IPS-18a (cell line): ENCODE results near the gene CCS.
"Not testable (repeated sequence)": the region's sequence is repeated elsewhere in the genome, so short reads cannot be mapped to it uniquely, and the experiment has no call there.

Source experiments
- H3K27ac ChIP-seq: one replicate; pipeline ENCODE4 v1.5.1; 2013; ENCODE audit warnings: low read length
- H3K27me3 ChIP-seq: one replicate; pipeline ENCODE4 v1.6.1; 2013; ENCODE audit warnings: mild to moderate bottlenecking, low read length; ENCODE audit not compliant: control insufficient read depth, insufficient read depth
- H3K36me3 ChIP-seq: one replicate; pipeline ENCODE4 v1.6.1; 2013; ENCODE audit warnings: low read depth, low read length; ENCODE audit not compliant: control insufficient read depth
- H3K4me1 ChIP-seq: one replicate; pipeline ENCODE4 v1.6.1; 2013; ENCODE audit warnings: low read depth, low read length; ENCODE audit not compliant: control insufficient read depth
- H3K4me3 ChIP-seq: one replicate; pipeline ENCODE4 v1.5.1; 2013; ENCODE audit warnings: low read length
- H3K9ac ChIP-seq: one replicate; pipeline ENCODE4 v1.6.1; 2013; ENCODE audit warnings: mild to moderate bottlenecking, low read length, moderate library complexity
- H3K9me3 ChIP-seq: one replicate; pipeline ENCODE4 v1.6.1; 2013; ENCODE audit warnings: low read depth, low read length; ENCODE audit not compliant: control insufficient read depth

CCS gene

DNA sequence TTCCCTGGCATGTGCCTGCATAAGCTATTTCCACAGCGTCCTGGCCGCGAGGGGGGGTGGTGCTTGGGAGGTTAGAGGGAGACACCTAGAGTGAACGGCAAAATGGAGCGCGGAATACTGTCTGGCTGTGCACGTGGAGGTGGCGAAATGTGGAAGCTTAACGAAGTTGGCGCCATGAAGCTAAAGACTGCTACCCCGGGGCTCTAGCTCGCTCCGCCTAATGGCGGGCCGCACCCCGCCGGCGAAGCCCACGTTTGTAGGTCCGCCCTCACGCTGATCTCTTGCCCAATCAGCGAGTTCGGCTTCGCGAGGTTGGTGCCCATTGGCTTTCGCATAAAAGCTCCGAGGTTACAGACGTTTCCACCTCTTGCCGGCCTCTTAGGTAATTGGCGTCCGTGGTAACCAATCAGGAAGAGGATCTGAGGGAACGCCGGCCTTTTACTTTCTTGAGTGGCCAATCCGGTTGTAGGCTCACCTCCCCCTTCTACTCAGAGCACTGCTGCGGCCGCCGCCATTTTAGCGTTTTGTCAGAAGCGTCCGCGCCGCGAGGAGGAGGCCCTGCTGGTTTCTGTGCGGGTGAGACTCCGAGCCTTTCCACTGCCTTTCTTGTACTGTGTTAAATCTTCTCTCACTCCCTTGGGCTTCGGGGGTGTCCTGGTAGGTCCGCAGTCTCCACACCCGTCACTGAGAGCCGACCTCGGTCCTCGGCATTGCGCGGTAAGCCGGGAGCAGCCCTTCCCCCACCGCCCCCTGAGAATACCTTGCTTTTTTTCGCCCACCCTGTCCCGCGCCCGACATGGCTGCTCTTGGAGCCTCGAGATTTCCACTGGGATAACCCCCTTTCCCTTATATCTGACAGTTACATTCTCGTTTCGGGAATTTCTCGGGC is 45.4 kb downstream of the CCS start, which contains the start of gene RBM4:
Gene RBM4 (plus strand): TSS at position 527 of the 889 bp plus-strand sequence. CDS start 1,009 bp downstream, outside the sequence.
- Histone ChIP-seq H3K9me3 (no peaks in the 10 kb centered on the region), H3K9ac (peak within 1 kb of the TSS; percentile 100), H3K27ac (peak within 1 kb of the TSS; percentile 97), H3K27me3 (no peaks in the 10 kb centered on the region), H3K36me3 (peaks cover 38% of the 10 kb centered on the region), H3K4me1 (peaks cover 36% of the 10 kb centered on the region), H3K4me3 (peak within 1 kb of the TSS; percentile 100)

DNA sequence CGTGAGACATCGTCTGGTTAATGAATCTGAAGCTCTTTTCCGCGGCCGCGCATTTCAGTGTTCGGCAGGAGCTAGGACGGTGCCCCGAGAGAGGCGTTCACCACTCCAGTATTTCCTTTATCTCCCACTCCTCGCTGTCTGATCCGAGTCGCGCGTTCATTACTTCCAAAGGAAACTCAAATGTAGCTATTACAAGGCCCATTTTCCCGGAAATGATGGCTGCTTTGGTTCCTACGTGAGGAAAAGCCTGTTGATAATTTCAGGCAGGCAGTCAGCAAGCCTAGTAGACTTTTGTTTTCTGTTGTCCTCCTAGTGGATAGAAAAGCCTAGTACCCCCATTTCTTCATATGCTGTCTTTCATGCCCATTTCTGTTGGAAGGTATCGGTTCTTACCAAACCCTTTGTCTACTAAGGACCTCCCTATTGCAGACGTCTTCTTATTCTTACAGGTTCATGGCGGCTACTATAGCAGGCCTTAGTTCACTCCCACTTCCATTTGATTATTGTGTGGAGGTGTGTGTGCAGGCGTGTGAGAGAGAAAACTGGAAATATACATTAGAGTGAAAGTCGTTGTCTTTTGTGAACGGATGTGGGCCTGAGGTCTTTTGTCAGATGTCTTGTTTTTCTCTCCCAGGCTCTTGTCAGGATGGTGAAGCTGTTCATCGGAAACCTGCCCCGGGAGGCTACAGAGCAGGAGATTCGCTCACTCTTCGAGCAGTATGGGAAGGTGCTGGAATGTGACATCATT is 46.3 kb downstream of the CCS start:
- Histone ChIP-seq H3K4me3 (peak overlapping the region; percentile 100), H3K9me3 (no peaks in the 10 kb centered on the region), H3K27me3 (no peaks in the 10 kb centered on the region), H3K36me3 (peaks cover 44% of the 10 kb centered on the region), H3K9ac (peak overlapping the region; percentile 100), H3K4me1 (peaks cover 36% of the 10 kb centered on the region), H3K27ac (peak overlapping the region; percentile 97)

DNA sequence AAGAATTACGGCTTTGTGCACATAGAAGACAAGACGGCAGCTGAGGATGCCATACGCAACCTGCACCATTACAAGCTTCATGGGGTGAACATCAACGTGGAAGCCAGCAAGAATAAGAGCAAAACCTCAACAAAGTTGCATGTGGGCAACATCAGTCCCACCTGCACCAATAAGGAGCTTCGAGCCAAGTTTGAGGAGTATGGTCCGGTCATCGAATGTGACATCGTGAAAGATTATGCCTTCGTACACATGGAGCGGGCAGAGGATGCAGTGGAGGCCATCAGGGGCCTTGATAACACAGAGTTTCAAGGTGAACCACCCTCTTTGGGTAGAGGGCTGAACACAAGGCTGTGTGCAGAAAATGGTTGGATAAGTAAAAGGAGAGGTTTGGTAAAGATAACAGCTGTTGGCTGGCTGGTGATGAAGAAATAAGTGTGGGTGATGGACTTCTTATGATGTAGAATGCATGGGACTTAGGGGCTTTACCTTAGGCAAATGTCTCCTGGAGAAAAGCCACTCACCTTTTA is 46.9 kb downstream of the CCS start:
- Histone ChIP-seq H3K9ac (peak overlapping the region; percentile 100), H3K4me3 (peak overlapping the region; percentile 100), H3K36me3 (peaks cover 50% of the 10 kb centered on the region), H3K4me1 (peaks cover 36% of the 10 kb centered on the region)
- H3K9me3 ChIP-seq, H3K27ac ChIP-seq, H3K27me3 ChIP-seq: not testable (repeated sequence)

DNA sequence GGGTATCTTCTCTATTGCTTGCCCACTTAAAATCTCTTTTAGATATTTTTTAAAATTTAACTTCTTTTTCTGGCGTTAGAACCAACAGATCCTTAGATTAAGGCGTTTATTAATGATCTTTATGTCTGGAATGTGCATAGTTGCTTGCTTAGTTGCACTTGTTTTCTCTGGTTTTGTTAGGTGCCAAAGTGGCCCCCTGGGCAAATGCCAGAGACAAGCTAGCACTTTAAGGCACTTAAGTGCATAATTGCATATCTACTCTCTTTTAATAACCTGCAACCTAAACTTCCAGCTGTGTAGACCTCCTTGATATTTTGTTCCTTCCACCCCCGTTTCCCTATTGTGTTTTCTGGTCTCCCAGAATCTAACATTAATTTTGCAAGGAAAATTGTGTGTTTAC is 48.8 kb downstream of the CCS start:
- no peaks in the 10 kb centered on the region for H3K27me3 ChIP-seq
- no peak overlapping the region for H3K27ac ChIP-seq
- H3K36me3 ChIP-seq, result peaks cover 70% of the 10 kb centered on the region
- H3K9me3 ChIP-seq, result no peaks in the 10 kb centered on the region
- H3K4me1 ChIP-seq, result peaks cover 36% of the 10 kb centered on the region
- peak overlapping the region; percentile 10 for H3K9ac ChIP-seq
- peak overlapping the region; percentile 100 for H3K4me3 ChIP-seq

DNA sequence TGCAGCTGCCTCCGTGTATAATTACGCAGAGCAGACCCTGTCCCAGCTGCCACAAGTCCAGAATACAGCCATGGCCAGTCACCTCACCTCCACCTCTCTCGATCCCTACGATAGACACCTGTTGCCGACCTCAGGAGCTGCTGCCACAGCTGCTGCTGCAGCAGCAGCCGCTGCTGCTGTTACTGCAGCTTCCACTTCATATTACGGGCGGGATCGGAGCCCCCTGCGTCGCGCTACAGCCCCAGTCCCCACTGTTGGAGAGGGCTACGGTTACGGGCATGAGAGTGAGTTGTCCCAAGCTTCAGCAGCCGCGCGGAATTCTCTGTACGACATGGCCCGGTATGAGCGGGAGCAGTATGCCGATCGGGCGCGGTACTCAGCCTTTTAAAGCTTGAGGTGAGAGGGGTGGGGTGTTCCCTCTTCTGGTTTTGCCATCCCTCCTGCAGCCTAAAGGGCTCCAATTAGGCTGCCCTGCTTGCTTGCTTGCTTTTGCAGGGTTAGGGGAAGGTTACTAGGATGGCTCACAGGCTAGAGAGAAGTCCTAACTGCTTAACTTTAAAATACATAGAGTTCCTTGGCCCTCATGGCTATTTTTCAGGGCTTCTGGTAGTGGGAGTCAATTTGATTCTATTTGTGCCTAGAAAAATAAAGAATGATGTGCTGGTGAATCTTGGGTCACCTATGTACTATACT is 50.9 kb downstream of the CCS start:
- Histone ChIP-seq H3K36me3 (peaks cover 83% of the 10 kb centered on the region), H3K27me3 (no peaks in the 10 kb centered on the region), H3K27ac (no peak overlapping the region), H3K9ac (no peak overlapping the region), H3K9me3 (no peaks in the 10 kb centered on the region), H3K4me3 (peak overlapping the region; percentile 4), H3K4me1 (peaks cover 26% of the 10 kb centered on the region)

DNA sequence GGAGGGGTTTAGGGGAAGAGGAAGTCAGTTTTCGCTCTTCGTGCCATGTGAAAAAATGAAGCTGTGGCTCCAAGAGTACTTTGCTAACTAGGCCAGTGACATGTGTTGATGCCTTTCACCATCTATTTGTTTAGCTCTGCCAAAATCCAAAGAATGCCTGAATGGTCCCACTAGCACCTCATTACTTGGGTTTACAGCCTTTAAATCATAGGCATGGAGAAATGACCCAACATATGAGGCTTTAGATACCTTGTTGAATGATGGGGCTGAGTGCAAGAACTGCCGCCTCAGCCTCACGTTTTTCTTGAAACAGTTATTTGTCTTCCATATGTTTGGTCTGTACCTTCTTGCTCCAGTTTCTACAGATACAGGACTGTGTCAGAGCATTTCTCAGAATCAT is 53.8 kb downstream of the CCS start:
- H3K4me3 ChIP-seq, result no peak overlapping the region
- peaks cover 79% of the 10 kb centered on the region for H3K36me3 ChIP-seq
- H3K9me3 ChIP-seq, result no peaks in the 10 kb centered on the region
- no peak overlapping the region for H3K27ac ChIP-seq
- H3K9ac ChIP-seq, result no peak overlapping the region
- H3K4me1 ChIP-seq, result peaks cover 9% of the 10 kb centered on the region
- no peaks in the 10 kb centered on the region for H3K27me3 ChIP-seq

DNA sequence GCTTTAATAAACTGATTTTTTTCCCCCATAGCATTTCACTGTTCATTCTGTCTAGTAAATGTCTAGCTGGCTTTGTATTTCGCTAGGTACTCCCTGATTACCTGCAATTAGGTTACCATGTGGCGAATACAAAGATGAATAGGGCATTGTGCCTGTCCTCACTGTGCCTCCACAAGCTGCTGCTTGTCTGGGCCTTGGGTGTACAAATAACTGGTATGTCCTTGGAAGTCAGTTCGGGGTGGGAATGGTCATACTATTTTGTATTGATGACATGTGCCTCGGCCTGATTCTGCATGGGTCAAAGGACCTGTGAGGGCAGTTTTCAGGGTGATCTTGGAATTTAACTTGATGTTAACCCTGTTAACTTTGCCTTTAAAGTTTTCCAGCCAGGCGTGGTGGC is 56.9 kb downstream of the CCS start:
- no peak overlapping the region for H3K9ac ChIP-seq
- peaks cover 59% of the 10 kb centered on the region for H3K36me3 ChIP-seq
- H3K27ac ChIP-seq, result no peak overlapping the region

DNA sequence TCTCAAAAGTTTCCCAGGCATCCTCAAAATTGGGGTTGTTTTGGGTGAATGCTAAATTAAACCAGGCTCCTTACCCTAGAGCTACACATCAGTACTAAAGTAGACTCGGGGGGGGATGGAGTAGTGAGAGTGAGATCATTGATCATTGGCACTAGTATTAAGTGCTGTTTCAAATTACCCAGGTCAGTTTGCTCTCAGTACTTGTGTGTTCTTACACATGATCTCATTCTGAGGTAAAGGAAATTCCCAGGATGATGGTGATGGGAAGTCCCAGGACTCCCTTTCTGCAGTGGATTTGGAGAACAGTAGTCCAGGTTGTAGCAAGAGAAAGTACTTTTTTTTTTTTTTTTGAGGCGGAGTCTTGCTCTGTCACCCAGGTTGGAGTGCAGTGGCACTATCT is 58.0 kb downstream of the CCS start:
- Histone ChIP-seq H3K4me3 (no peak overlapping the region), H3K9ac (no peak overlapping the region), H3K36me3 (peaks cover 48% of the 10 kb centered on the region), H3K4me1 (no peaks in the 10 kb centered on the region), H3K27ac (no peak overlapping the region), H3K9me3 (no peaks in the 10 kb centered on the region), H3K27me3 (no peaks in the 10 kb centered on the region)

More for the DNA sequence above, 56.9 kb downstream of the CCS start:
- Histone ChIP-seq H3K4me3 (no peak overlapping the region), H3K4me1 (no peaks in the 10 kb centered on the region), H3K9me3 (no peaks in the 10 kb centered on the region), H3K27me3 (no peaks in the 10 kb centered on the region)

DNA sequence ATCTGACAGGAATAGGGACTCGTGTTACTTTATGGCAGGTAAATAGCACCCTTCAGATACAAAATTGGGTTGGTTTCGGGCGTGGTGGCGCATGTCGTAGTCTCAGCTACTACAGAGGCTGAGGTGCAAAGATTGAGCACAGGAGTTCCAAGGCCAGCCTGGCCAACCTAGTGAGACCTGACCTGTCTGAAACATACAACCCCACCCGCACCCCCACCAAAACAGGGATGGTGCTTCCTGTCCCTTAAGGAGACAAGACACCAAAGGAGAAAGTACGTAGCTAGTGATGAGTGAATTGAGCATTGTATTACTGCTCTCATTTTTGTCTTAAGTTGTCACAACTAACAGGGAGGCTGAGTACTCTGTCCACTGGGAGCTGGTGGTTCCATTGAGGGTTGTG is 59.7 kb downstream of the CCS start:
- Histone ChIP-seq H3K4me1 (no peaks in the 10 kb centered on the region), H3K27me3 (no peaks in the 10 kb centered on the region), H3K9me3 (no peaks in the 10 kb centered on the region), H3K9ac (no peak overlapping the region), H3K36me3 (peaks cover 32% of the 10 kb centered on the region), H3K4me3 (no peak overlapping the region), H3K27ac (no peak overlapping the region)

DNA sequence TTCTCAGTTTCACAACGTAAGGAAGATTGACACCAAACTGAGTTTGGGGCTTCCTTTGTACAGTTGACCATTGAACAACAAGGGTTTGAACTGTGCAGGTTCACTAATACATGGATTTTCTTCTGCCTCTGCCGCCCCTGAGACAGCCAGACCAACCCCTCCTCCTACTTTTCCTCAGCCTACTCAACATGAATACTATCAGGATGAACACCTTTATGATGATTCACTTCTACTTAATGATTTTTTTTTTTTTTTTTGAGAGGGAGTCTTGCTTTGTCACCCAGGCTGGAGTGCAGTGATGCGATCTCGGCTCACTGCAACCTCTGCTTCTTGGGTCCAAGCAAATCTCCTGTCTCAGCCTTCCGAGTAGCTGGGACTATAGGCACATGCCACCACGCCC is 60.1 kb downstream of the CCS start:
- Histone ChIP-seq H3K27me3 (no peaks in the 10 kb centered on the region), H3K9ac (no peak overlapping the region), H3K36me3 (peaks cover 30% of the 10 kb centered on the region), H3K4me3 (no peak overlapping the region), H3K9me3 (no peaks in the 10 kb centered on the region), H3K4me1 (no peaks in the 10 kb centered on the region), H3K27ac (no peak overlapping the region)
